K562 (cell line): ENCODE results near the gene PLXNA3. TPM values are rescaled to one million over a fixed set of nuclear protein-coding genes. Genes with fewer than 3 reads are reported as not detected.
A peak's percentile ranks its signal among the peaks of the same experiment; 100 is the strongest.

ENCODE experiments used
- CBFA2T3 ChIP-seq: fragments of 450-650 bp; IDR thresholded peaks from 2 replicates; pipeline ENCODE4 v1.6.1; 2017
- CBX5 ChIP-seq: IDR thresholded peaks from 2 replicates; pipeline ENCODE4 v1.6.1; 2014; ENCODE audit warnings: low read depth, borderline replicate concordance
- DIDO1 ChIP-seq: fragments of 450-650 bp; IDR thresholded peaks from 2 replicates; pipeline ENCODE4 v1.6.1; 2016; ENCODE audit warnings: low read depth, missing biosample characterization, missing genetic modification characterization
- EGR1 ChIP-seq: fragments of 450-650 bp; conservative IDR thresholded peaks from 2 replicates; pipeline ENCODE4 v1.6.1; 2017; ENCODE audit warnings: mild to moderate bottlenecking
- MYNN ChIP-seq, 2 experiments: sonication (generic); formaldehyde crosslinking in 1 of 2; IDR thresholded peaks; 2 replicates each; pipeline versions ENCODE4 v1.5.0 to v1.6.1; 2016 to 2020; ENCODE audit warnings: antibody characterized with exemption in 1 of 2, missing genetic modification reagents in 1 of 2
- PATZ1 ChIP-seq: fragments of 250-450 bp; sonication (Bioruptor Pico); IDR thresholded peaks from 2 replicates; pipeline ENCODE4 v1.5.0; 2020; ENCODE audit warnings: mild to moderate bottlenecking, borderline replicate concordance
- TCFL5 ChIP-seq: fragments of 250-450 bp; sonication (Bioruptor Pico); conservative IDR thresholded peaks from 2 replicates; pipeline ENCODE4 v1.6.1; 2021; ENCODE audit warnings: mild to moderate bottlenecking, moderate library complexity, matching md5 sums
- TEAD4 ChIP-seq, 2 experiments: sonication (generic) in 1 of 2; formaldehyde crosslinking in 1 of 2; IDR thresholded peaks; 2 replicates each; pipeline versions ENCODE4 v1.6.1 to v1.8.0; 2012 to 2022; ENCODE audit warnings: borderline replicate concordance in 1 of 2, inconsistent platforms in 1 of 2, low read length in 1 of 2, mild to moderate bottlenecking in 1 of 2, missing genetic modification reagents in 1 of 2
- ZBTB2 ChIP-seq: fragments of 450-650 bp; IDR thresholded peaks from 2 replicates; pipeline ENCODE4 v1.6.1; 2016; ENCODE audit warnings: antibody characterized with exemption
- ZNF134 ChIP-seq: fragments of 250-450 bp; sonication (Bioruptor Pico); conservative IDR thresholded peaks from 2 replicates; pipeline ENCODE4 v1.4.0; 2020
- ZNF23 ChIP-seq: fragments of 250-450 bp; sonication (Bioruptor Pico); IDR thresholded peaks from 2 replicates; pipeline ENCODE4 v1.4.0; 2020; ENCODE audit warnings: mild to moderate bottlenecking
- ZNF589 ChIP-seq: fragments of 200-800 bp; sonication (Bioruptor generic); IDR thresholded peaks from 2 replicates; pipeline ENCODE4 v1.6.1; 2016; ENCODE audit warnings: low read depth, missing genetic modification characterization, missing compliant biosample characterization
- polyA plus RNA-seq, 8 experiments: library from polyadenylated mRNA; depleted of rRNA in 4 of 8; stranded (reverse) in 5 of 8; unstranded in 3 of 8; fragments of >200 nt; fragmentation: Nextera tagmentation in 2 of 8; fragmentation: Illumina TruSeq in 1 of 8; extraction: Ambion mirVana in 2 of 8; extraction: Trizol in 1 of 8; gene quantifications; 2 replicates each; pipeline versions ENCODE4 v1.2.1 to v1.2.3, GENCODE V29; 2011 to 2014; ENCODE audit warnings: inconsistent platforms in 1 of 8, missing spikeins in 1 of 8
- total RNA-seq, 7 experiments: library from RNA; depleted of rRNA in 6 of 7; stranded (reverse); fragments of >200 nt in 6 of 7; fragmentation: Illumina TruSeq in 2 of 7; extraction: Trizol in 2 of 7; gene quantifications; 2 replicates each; pipeline versions ENCODE4 v1.2.1 to v1.2.3, GENCODE V29; 2011 to 2021; ENCODE audit warnings: low replicate concordance in 1 of 7
- TF ChIP-seq, protein P1 (sequence below), 2 experiments: fragments of 450-650 bp; IDR thresholded peaks; 2 replicates each; pipeline ENCODE4 v1.6.1; 2016; ENCODE audit warnings: mild to moderate bottlenecking in 2 of 2, borderline replicate concordance in 1 of 2, low read depth in 1 of 2, moderate library complexity in 1 of 2
- TF ChIP-seq, protein P2 (sequence below): IDR thresholded peaks from 2 replicates; pipeline ENCODE4 v1.6.1; 2011; ENCODE audit not compliant: insufficient read length; ENCODE audit errors: extremely low read depth

PLXNA3 gene
- total and polyA plus RNA-seq, 9 of the 15 experiments (the other 6 are each of a cell fraction or from before 2014, with no cell fraction given) = 0.32 to 47.8 (median 7.5) TPM

DNA sequence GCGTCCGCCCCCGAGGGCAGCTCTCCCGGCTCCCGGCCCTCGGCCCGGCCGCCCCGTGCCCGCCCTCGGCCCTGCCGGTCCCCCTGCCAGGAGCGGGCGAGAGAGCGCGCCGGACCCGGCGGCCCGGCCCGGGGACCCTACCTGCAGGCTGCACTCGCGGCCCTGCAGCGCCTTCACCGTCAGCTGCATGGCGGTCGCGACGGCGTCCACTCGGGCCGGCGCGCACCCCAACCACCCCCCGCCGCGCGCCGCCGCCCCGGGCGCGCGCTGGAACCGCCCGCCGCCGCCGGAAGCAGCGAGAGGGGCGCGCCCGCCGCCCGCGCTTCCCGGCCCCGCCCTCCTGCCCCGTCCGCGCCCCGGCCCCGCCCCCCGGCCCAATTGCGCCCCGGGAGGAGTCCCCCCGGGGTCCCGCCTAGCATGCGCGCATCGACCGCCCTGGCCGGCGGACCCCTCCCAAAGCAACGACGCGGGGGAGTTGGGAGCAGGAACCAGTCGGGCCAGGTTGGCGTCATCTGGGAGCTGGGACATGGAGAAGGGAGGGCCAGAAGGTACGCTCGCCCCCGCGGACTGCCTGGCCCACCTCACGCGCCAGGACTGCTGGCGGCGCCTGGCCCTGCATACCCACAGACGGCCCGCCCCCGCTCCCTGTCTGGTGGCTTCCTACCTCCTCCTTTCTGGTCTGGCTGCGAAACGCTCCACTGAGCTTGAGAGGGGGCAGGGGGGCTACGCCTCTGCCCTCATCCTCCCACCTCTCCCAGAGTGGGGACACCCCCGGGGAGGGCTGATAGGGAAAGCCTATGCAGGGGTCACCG is 28.5 kb downstream of the PLXNA3 start, which contains the start of gene UBL4A (continued):
- TF ChIP-seq, protein P1, sequence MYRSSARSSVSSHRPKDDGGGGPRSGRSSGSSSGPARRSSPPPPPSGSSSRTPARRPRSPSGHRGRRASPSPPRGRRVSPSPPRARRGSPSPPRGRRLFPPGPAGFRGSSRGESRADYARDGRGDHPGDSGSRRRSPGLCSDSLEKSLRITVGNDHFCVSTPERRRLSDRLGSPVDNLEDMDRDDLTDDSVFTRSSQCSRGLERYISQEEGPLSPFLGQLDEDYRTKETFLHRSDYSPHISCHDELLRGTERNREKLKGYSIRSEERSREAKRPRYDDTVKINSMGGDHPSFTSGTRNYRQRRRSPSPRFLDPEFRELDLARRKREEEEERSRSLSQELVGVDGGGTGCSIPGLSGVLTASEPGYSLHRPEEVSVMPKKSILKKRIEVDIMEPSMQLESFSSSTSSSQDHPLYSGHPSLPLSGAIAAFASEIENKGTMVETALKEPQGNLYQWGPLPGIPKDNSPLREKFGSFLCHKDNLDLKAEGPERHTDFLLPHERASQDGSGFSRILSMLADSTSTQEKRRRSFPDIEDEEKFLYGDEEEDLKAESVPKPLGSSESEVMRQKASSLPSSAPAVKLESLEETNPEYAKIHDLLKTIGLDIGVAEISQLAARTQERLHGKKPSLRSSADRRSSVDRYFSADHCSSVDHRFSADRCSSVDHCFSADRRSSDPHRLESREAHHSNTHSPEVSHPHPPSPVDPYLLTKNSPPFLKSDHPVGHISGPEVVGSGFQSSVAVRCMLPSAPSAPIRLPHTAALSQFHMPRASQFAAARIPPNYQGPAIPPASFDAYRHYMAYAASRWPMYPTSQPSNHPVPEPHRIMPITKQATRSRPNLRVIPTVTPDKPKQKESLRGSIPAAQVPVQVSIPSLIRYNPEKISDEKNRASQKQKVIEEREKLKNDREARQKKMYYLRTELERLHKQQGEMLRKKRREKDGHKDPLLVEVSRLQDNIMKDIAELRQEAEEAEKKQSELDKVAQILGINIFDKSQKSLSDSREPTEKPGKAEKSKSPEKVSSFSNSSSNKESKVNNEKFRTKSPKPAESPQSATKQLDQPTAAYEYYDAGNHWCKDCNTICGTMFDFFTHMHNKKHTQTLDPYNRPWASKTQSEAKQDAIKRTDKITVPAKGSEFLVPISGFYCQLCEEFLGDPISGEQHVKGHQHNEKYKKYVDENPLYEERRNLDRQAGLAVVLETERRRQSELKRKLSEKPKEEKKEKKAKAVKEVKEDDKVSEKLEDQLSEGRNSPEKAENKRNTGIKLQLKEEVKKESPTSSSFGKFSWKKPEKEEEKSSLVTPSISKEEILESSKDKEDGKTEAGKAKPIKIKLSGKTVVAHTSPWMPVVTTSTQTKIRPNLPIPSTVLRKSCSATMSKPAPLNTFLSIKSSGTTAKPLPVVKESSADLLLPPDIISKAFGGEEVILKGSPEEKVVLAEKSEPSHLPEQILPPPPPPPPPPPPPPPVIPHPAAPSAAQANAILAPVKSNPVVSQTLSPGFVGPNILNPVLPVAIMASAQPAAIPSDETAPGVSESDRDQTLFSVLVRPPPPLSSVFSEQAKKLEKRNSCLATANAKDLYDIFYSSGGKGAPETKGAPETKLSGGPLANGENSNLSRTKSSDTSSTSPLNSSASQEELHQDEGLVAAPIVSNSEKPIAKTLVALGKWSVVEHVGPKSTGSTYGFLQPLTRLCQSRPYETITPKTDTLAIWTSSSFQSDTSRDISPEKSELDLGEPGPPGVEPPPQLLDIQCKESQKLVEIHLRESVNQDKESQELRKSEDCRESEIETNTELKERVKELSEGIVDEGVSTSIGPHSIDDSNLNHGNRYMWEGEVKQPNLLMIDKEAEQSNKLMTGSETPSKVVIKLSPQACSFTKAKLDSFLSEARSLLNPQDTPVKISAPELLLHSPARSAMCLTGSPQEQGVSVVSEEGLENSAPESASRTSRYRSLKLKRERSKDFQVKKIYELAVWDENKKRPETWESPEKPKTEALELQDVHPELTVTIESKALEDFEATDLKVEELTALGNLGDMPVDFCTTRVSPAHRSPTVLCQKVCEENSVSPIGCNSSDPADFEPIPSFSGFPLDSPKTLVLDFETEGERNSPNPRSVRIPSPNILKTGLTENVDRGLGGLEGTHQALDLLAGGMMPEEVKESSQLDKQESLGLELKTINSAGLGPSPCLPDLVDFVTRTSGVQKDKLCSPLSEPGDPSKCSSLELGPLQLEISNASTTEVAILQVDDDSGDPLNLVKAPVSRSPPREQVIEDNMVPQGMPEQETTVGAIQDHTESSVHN (IDR thresholded peaks at IDR 0.05; ENCODE audit: borderline replicate concordance in 1 of 2, low read depth in 1 of 2) = no peak
- TF ChIP-seq DIDO1 (tag) (no peak), PATZ1 (CRISPR knock-in tag) (no peak), ZNF134 (no peak), TCFL5 (CRISPR knock-in tag) (no peak), CBFA2T3 (no peak), MYNN (IDR thresholded peaks at IDR 0.05) (0 out of 2 replicates have a peak, but pooled peaks have one; percentile 50), MYNN (CRISPR knock-in tag; IDR thresholded peaks at IDR 0.05) (no peak), ZBTB2 (0 out of 2 replicates have a peak, but pooled peaks have one; percentile 31), ZNF589 (CRISPR knock-in tag) (0 out of 2 replicates have a peak, but pooled peaks have one; percentile 33), EGR1 (peak; percentile 94), ZNF23 (CRISPR knock-in tag) (no peak), CBX5 (no peak), TEAD4 (IDR thresholded peaks at IDR 0.05; ENCODE audit: low read length) (peak; percentile 5; the same call in 1 of the 2 replicates), TEAD4 (CRISPR knock-in tag; IDR thresholded peaks at IDR 0.05; ENCODE audit: borderline replicate concordance) (no peak)
- TF ChIP-seq, protein P2, sequence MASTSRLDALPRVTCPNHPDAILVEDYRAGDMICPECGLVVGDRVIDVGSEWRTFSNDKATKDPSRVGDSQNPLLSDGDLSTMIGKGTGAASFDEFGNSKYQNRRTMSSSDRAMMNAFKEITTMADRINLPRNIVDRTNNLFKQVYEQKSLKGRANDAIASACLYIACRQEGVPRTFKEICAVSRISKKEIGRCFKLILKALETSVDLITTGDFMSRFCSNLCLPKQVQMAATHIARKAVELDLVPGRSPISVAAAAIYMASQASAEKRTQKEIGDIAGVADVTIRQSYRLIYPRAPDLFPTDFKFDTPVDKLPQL = no peak
